HCT116 (cell line): ENCODE results near the gene CNTNAP2.

Experiments
- EZH2phosphoT487 ChIP-seq: fragments of 200-600 bp; IDR thresholded peaks from 2 replicates; pipeline ENCODE4 v1.6.1; 2018; ENCODE audit warnings: antibody characterized with exemption, borderline replicate concordance
- POLR2A ChIP-seq: IDR thresholded peaks from 2 replicates; pipeline ENCODE4 v1.7.0; 2011; ENCODE audit warnings: borderline replicate concordance; ENCODE audit not compliant: insufficient read depth, insufficient read length; ENCODE audit errors: extremely low read depth
- RAD21 ChIP-seq: IDR thresholded peaks from 2 replicates; pipeline ENCODE4 v1.6.1; 2012; ENCODE audit warnings: low read depth, mild to moderate bottlenecking
- TCF7L2 ChIP-seq: IDR thresholded peaks from 2 replicates; pipeline ENCODE4 v1.7.0; 2011; ENCODE audit warnings: borderline replicate concordance, inconsistent platforms; ENCODE audit not compliant: insufficient read depth, insufficient read length; ENCODE audit errors: extremely low read depth
- TF ChIP-seq, protein P1 (sequence below), 3 experiments: fragments of 200-600 bp in 1 of 3; sonication (generic) in 1 of 3; IDR thresholded peaks in 2 of 3; conservative IDR thresholded peaks in 1 of 3; 2 replicates each; pipeline ENCODE4 v1.5.1; 2012 to 2017; ENCODE audit warnings: low read depth in 2 of 3, low read length in 2 of 3, antibody characterized with exemption in 1 of 3, borderline replicate concordance in 1 of 3, control low read depth in 1 of 3, mild to moderate bottlenecking in 1 of 3, mixed read lengths in 1 of 3, mixed run types in 1 of 3, moderate library complexity in 1 of 3; ENCODE audit not compliant: insufficient read depth in 1 of 3
- TF ChIP-seq, protein P2 (sequence below): IDR thresholded peaks from 2 replicates; pipeline ENCODE4 v1.6.1; 2012

DNA sequence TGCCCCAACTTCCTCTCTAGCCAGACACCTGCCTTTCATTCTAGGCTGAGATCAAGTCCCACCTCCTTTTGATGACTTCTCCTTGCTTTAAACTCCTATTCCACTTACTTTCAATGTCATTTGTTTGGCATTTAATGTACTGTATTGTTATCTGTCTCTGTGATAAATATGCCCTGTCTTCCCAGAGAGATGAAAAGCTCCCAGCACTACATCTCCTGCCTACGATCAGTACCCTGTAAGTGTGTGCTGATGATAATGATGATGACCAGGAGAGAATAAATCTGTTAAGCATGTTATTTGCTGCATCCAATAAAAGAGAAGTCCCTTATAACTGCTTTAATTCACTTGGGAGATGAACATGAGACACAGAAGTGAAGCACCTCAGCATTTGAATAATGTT is 2106.6 kb downstream of the CNTNAP2 start:
- no peak for TF ChIP-seq EZH2phosphoT487
- no peak for TF ChIP-seq RAD21
- no peak for TF ChIP-seq TCF7L2
- TF ChIP-seq, protein P1, sequence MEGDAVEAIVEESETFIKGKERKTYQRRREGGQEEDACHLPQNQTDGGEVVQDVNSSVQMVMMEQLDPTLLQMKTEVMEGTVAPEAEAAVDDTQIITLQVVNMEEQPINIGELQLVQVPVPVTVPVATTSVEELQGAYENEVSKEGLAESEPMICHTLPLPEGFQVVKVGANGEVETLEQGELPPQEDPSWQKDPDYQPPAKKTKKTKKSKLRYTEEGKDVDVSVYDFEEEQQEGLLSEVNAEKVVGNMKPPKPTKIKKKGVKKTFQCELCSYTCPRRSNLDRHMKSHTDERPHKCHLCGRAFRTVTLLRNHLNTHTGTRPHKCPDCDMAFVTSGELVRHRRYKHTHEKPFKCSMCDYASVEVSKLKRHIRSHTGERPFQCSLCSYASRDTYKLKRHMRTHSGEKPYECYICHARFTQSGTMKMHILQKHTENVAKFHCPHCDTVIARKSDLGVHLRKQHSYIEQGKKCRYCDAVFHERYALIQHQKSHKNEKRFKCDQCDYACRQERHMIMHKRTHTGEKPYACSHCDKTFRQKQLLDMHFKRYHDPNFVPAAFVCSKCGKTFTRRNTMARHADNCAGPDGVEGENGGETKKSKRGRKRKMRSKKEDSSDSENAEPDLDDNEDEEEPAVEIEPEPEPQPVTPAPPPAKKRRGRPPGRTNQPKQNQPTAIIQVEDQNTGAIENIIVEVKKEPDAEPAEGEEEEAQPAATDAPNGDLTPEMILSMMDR (IDR thresholded peaks at IDR 0.05 in 2 of 3, conservative IDR thresholded peaks at IDR 0.05 in 1 of 3; ENCODE audit: borderline replicate concordance in 1 of 3, insufficient read depth in 1 of 3, low read depth in 2 of 3, low read length in 2 of 3): no peak
- no peak for TF ChIP-seq POLR2A
- TF ChIP-seq, protein P2, sequence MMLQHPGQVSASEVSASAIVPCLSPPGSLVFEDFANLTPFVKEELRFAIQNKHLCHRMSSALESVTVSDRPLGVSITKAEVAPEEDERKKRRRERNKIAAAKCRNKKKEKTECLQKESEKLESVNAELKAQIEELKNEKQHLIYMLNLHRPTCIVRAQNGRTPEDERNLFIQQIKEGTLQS: no peak
